DND-41 (cell line): ENCODE results near the gene MEF2C.

Experiments
- EZH2 ChIP-seq: IDR thresholded peaks from 3 replicates; pipeline ENCODE4 v1.6.1; 2012; ENCODE audit warnings: borderline replicate concordance, low read depth, mild to moderate bottlenecking, moderate library complexity, low read length, inconsistent platforms; ENCODE audit not compliant: severe bottlenecking
- TF ChIP-seq, protein P1 (sequence below): IDR thresholded peaks from 2 replicates; pipeline ENCODE4 v1.5.1; 2012; ENCODE audit warnings: borderline replicate concordance, low read length, moderate library complexity, mild to moderate bottlenecking; ENCODE audit not compliant: poor library complexity, severe bottlenecking; ENCODE audit errors: extremely low read depth

GRCh38 chr5:88862547-88863175, 20.3 kb downstream of the MEF2C start:
- TF ChIP-seq, protein P1, sequence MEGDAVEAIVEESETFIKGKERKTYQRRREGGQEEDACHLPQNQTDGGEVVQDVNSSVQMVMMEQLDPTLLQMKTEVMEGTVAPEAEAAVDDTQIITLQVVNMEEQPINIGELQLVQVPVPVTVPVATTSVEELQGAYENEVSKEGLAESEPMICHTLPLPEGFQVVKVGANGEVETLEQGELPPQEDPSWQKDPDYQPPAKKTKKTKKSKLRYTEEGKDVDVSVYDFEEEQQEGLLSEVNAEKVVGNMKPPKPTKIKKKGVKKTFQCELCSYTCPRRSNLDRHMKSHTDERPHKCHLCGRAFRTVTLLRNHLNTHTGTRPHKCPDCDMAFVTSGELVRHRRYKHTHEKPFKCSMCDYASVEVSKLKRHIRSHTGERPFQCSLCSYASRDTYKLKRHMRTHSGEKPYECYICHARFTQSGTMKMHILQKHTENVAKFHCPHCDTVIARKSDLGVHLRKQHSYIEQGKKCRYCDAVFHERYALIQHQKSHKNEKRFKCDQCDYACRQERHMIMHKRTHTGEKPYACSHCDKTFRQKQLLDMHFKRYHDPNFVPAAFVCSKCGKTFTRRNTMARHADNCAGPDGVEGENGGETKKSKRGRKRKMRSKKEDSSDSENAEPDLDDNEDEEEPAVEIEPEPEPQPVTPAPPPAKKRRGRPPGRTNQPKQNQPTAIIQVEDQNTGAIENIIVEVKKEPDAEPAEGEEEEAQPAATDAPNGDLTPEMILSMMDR = no peak
- no peak for TF ChIP-seq EZH2
